Prostate gland (tissue), 2 donors: ENCODE measurements around the gene NFIX. TPM values are rescaled to one million over a fixed set of nuclear protein-coding genes. Genes with fewer than 3 reads are reported as not detected.

ENCODE experiments used
- DNase-seq: peaks from one replicate; pipeline ENCODE4 v3.0.0-alpha.2; 2019; ENCODE audit warnings: low spot score
- H3K27ac ChIP-seq, 2 donors: fragments of 200-600 bp; sonication (generic); 2 replicates each; pipeline ENCODE4 v1.5.1; 2017 to 2019
- H3K27me3 ChIP-seq: fragments of 200-600 bp; sonication (generic); replicated peaks from 2 replicates; pipeline ENCODE4 v1.5.1; 2019; ENCODE audit not compliant: insufficient read depth
- H3K36me3 ChIP-seq, 2 donors: fragments of 200-600 bp; sonication (generic); 1 replicate in 1 of 2; 2 replicates in 1 of 2; pipeline versions ENCODE4 v1.5.1 to v1.8.1; 2017 to 2019
- H3K4me1 ChIP-seq: fragments of 200-600 bp; sonication (generic); replicated peaks from 2 replicates; pipeline ENCODE4 v1.5.1; 2019
- H3K4me3 ChIP-seq, 2 donors: fragments of 200-600 bp; sonication (generic); 2 replicates each; pipeline ENCODE4 v1.5.1; 2017 to 2019
- H3K9me3 ChIP-seq: fragments of 200-600 bp; sonication (generic); 2 replicates; pipeline ENCODE4 v1.5.1; 2017
- POLR2A ChIP-seq: fragments of 450-650 bp; IDR thresholded peaks from one replicate; pipeline ENCODE4 v1.6.1; 2016; ENCODE audit warnings: antibody characterized with exemption, mild to moderate bottlenecking
- POLR2AphosphoS5 ChIP-seq: sonication (generic); formaldehyde crosslinking; IDR thresholded peaks from one replicate; pipeline ENCODE4 v1.6.1; 2017; ENCODE audit warnings: antibody characterized with exemption
- WGBS: methylation state at CpG from one replicate; pipeline ENCODE4 v1.1.5; 2018; 5-methylcytosine and 5-hydroxymethylcytosine counted together
- intact Hi-C: fragments of 100-400 bp; cut with DNase I; formaldehyde crosslinking; loops from one replicate; pipeline ENCODE4 v1.14.2; 2022
- total RNA-seq, 2 donors: library from RNA; depleted of rRNA; stranded (reverse); fragments of >200 nt; gene quantifications; one replicate each; pipeline ENCODE4 v1.1.0, GENCODE V29; 2016
- TF ChIP-seq, protein P1 (sequence below), 4 experiments: fragments of 200-600 bp in 2 of 4; fragments of 450-650 bp in 2 of 4; sonication (generic) in 2 of 4; IDR thresholded peaks; 1 replicate in 3 of 4; 2 replicates in 1 of 4; pipeline ENCODE4 v1.5.1; 2016 to 2019; ENCODE audit warnings: antibody characterized with exemption in 4 of 4, mild to moderate bottlenecking in 2 of 4, moderate library complexity in 2 of 4

The NFIX gene
- total RNA-seq, 2 donors from 2014 or later, result 185 to 286 TPM

DNA sequence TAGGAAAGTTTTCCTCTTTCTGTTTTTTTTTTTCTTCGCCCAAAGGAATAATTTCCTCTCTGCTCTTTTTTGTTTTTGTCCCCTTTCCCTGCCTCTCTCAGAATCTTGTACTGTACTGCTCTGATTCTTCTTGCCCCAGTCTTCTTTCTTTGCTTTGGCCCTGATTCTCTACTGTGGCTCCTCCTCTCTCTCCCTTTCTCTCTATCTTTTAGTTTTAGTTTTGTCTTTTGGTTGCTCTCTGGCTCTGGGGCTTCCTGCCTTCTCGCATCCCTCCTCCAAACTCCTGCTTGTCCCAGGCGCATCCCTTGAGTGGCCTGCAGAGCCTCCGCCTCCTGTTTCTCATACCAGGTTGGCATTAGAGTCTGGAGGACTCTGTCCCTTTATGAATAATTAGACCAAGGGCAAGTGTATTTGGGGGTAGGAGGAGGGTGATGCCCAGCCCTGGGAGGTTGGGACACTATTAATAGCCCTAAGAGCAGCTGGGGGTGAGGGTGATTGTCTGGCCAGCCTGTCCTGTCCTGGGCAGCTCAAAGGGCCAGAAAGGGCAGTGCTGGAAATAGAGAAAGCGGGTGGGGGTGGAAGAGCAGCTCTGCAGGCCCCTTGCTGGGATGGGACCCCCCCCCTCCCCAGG is 68.3 kb downstream of the NFIX start:
- no peak overlapping the region for H3K4me3 ChIP-seq
- peaks cover 58% of the 10 kb centered on the region for H3K4me1 ChIP-seq
- no peak for DNase-seq
- no peaks in the 10 kb centered on the region for H3K9me3 ChIP-seq
- H3K27ac ChIP-seq, result peak overlapping the region; percentile 61 to 95
- WGBS, result 51% methylated on average over 5 of the region's 5 CpGs
- no peak for TF ChIP-seq POLR2A
- TF ChIP-seq POLR2AphosphoS5, result no peak
- TF ChIP-seq, protein P1, sequence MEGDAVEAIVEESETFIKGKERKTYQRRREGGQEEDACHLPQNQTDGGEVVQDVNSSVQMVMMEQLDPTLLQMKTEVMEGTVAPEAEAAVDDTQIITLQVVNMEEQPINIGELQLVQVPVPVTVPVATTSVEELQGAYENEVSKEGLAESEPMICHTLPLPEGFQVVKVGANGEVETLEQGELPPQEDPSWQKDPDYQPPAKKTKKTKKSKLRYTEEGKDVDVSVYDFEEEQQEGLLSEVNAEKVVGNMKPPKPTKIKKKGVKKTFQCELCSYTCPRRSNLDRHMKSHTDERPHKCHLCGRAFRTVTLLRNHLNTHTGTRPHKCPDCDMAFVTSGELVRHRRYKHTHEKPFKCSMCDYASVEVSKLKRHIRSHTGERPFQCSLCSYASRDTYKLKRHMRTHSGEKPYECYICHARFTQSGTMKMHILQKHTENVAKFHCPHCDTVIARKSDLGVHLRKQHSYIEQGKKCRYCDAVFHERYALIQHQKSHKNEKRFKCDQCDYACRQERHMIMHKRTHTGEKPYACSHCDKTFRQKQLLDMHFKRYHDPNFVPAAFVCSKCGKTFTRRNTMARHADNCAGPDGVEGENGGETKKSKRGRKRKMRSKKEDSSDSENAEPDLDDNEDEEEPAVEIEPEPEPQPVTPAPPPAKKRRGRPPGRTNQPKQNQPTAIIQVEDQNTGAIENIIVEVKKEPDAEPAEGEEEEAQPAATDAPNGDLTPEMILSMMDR (IDR thresholded peaks at IDR 0.05), result no peak
- no peaks in the 10 kb centered on the region for H3K27me3 ChIP-seq
- intact Hi-C loops, result no loop called here
- H3K36me3 ChIP-seq, result no peaks in the 10 kb centered on the region

DNA sequence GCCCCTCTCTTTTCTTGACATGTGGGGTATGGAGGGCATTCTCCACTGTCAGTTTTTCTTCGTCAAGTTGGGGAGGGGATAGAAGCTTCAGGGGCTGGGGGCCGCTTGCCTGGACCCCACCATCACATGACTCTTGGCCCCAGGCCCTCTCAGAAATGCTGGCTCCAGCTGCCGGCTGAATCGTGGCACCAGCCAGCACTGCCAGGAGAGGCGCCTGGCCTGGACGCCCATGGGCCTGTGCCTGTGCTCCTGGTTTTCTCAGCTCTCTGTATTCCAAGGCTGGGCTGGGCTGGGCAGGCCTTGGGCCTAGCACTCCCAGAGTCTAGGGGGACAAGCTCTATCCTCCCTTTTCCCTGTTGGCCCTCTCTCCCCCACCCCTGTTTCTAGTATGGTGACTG is 68.8 kb downstream of the NFIX start:
- 32% methylated on average over 6 of the region's 6 CpGs for WGBS
- H3K36me3 ChIP-seq, result no peaks in the 10 kb centered on the region
- H3K4me1 ChIP-seq, result peaks cover 58% of the 10 kb centered on the region
- no peaks in the 10 kb centered on the region for H3K27me3 ChIP-seq
- peak overlapping the region; percentile 61 to 95 for H3K27ac ChIP-seq
- no peak for DNase-seq
- H3K4me3 ChIP-seq, result no peak overlapping the region
- intact Hi-C loops, result no loop called here
- no peaks in the 10 kb centered on the region for H3K9me3 ChIP-seq
- TF ChIP-seq POLR2A (no peak), POLR2AphosphoS5 (no peak)
- TF ChIP-seq, protein P1 (IDR thresholded peaks at IDR 0.05), result no peak

DNA sequence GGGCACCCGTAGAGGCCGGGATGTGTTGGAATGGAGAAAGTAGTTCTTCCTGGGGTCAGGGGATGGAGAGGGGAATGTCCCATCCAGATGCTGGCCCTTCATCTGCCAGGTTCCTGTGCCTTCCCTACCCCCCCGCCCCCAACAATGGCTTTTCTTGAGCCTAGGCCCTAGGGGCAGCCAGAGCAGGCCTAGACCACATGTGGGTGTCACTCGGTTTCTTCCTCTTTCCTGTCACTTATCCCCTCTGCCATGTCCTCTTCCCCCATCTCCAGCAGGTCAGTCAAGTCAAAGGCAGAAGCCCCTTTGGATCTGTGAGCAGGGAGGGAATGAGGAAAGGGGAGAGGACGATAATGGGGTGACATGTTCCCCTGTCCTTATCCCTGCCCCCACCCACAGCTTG is 71.0 kb downstream of the NFIX start:
- TF ChIP-seq POLR2A (no peak), POLR2AphosphoS5 (no peak)
- TF ChIP-seq, protein P1 (IDR thresholded peaks at IDR 0.05), result no peak
- 64% methylated on average over 5 of the region's 5 CpGs for WGBS
- peaks cover 43% of the 10 kb centered on the region for H3K4me1 ChIP-seq
- H3K9me3 ChIP-seq, result no peaks in the 10 kb centered on the region
- intact Hi-C loops, result no loop called here
- peak overlapping the region; percentile 42 to 95 for H3K27ac ChIP-seq
- no peaks in the 10 kb centered on the region for H3K27me3 ChIP-seq
- no peak for DNase-seq
- H3K4me3 ChIP-seq, result no peak overlapping the region
- H3K36me3 ChIP-seq, result no peaks in the 10 kb centered on the region

DNA sequence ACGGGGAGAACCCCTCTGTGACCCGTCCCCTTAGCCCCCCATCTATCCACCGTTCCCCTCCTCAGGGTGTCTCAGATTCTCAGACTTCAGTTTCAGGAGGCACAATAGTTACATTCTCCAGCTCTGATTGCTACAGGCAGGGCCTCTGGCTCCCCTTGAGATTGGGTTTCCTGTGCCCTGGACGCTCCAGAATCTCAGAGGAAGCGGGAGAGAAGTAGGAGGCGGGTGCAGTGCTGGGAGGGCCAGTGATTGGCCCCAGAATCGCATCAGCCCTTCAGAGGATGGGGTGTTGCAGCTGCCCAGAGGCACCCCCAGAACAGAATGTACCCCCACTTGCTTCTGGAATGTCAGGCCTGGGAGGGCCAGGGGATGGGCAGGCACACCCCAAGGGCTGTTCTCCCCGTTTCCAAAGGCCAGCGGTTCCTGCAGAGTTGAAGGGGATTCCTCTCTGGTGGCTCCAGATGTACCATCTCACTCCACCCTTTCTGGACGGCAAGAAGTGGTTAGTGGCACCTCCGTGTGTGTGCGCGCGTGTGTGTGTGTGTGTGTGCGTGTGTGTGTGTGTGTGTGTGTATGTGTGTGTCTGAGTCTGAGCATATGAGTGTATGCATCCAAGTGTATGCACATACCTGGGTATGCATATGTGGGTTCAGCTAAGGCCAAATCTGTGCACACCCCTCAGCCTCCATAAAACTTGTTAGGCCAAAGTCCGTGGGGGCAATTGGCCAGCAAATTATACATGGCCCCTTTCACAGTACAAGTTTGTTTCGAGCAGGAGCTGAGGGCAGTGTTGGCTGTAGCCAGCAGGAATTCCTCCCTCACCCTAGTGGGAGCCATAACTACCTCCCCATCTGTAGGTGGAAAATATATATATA is 71.9 kb downstream of the NFIX start:
- H3K4me1 ChIP-seq, result peaks cover 36% of the 10 kb centered on the region
- WGBS, result 53% methylated on average over 17 of the region's 17 CpGs
- intact Hi-C loops, result no loop called here

More for the DNA sequence above, 71.9 kb downstream of the NFIX start:
- peak overlapping the region; percentile 31 to 95 for H3K27ac ChIP-seq
- H3K4me3 ChIP-seq, result no peak overlapping the region
- DNase-seq, result no peak
- no peaks in the 10 kb centered on the region for H3K9me3 ChIP-seq
- no peaks in the 10 kb centered on the region for H3K27me3 ChIP-seq
- H3K36me3 ChIP-seq, result no peaks in the 10 kb centered on the region
- TF ChIP-seq POLR2AphosphoS5, result no peak
- no peak for TF ChIP-seq POLR2A
- TF ChIP-seq, protein P1 (IDR thresholded peaks at IDR 0.05), result no peak
